Neuron (in vitro differentiated cells): ENCODE measurements around the gene MYT1.
"Not testable (repeated sequence)": the region's sequence is repeated elsewhere in the genome, so short reads cannot be mapped to it uniquely, and the experiment has no call there.

Source experiments
- H2AFZ ChIP-seq: one replicate; pipeline ENCODE4 v1.6.1; 2013; ENCODE audit warnings: low read depth, mild to moderate bottlenecking, inconsistent platforms, low read length, moderate library complexity
- H3K27me3 ChIP-seq: one replicate; pipeline ENCODE4 v1.6.1; 2013; ENCODE audit warnings: low read length; ENCODE audit not compliant: insufficient read depth
- H3K36me3 ChIP-seq: one replicate; pipeline ENCODE4 v1.6.1; 2013; ENCODE audit warnings: low read length; ENCODE audit not compliant: insufficient read depth
- H3K4me1 ChIP-seq: one replicate; pipeline ENCODE4 v1.6.1; 2013; ENCODE audit warnings: low read length; ENCODE audit not compliant: insufficient read depth
- H3K4me3 ChIP-seq: 2 replicates; pipeline ENCODE4 v1.5.1; 2013; ENCODE audit warnings: mild to moderate bottlenecking, low read length, moderate library complexity
- H3K9me3 ChIP-seq: one replicate; pipeline ENCODE4 v1.6.1; 2013; ENCODE audit warnings: low read length

MYT1 gene

GRCh38 chr20:64187213-64187612 is 23.0 kb downstream of the MYT1 start:
- H3K36me3 ChIP-seq, H3K27me3 ChIP-seq, H3K4me3 ChIP-seq, H2AFZ ChIP-seq, H3K9me3 ChIP-seq: not testable (repeated sequence)
- H3K4me1 ChIP-seq: peaks cover 35% of the 10 kb centered on the region

GRCh38 chr20:64188091-64188490 is 23.8 kb downstream of the MYT1 start:
- no peaks in the 10 kb centered on the region for H3K36me3 ChIP-seq
- H3K27me3 ChIP-seq: no peaks in the 10 kb centered on the region
- H3K9me3 ChIP-seq: no peaks in the 10 kb centered on the region
- H3K4me3 ChIP-seq: no peak overlapping the region
- peaks cover 35% of the 10 kb centered on the region for H3K4me1 ChIP-seq
- H2AFZ ChIP-seq: no peak overlapping the region

GRCh38 chr20:64188682-64189529 is 24.7 kb downstream of the MYT1 start:
- no peaks in the 10 kb centered on the region for H3K36me3 ChIP-seq
- H3K9me3 ChIP-seq: no peaks in the 10 kb centered on the region
- H2AFZ ChIP-seq: no peak overlapping the region
- H3K4me1 ChIP-seq: peaks cover 35% of the 10 kb centered on the region
- H3K4me3 ChIP-seq: no peak overlapping the region
- no peaks in the 10 kb centered on the region for H3K27me3 ChIP-seq

GRCh38 chr20:64189530-64189966 is 25.3 kb downstream of the MYT1 start:
- H3K9me3 ChIP-seq: no peaks in the 10 kb centered on the region
- no peak overlapping the region for H3K4me3 ChIP-seq
- peaks cover 35% of the 10 kb centered on the region for H3K4me1 ChIP-seq
- H3K27me3 ChIP-seq: no peaks in the 10 kb centered on the region
- H3K36me3 ChIP-seq: no peaks in the 10 kb centered on the region
- H2AFZ ChIP-seq: no peak overlapping the region

GRCh38 chr20:64189986-64190385 is 25.7 kb downstream of the MYT1 start:
- no peaks in the 10 kb centered on the region for H3K27me3 ChIP-seq
- H3K36me3 ChIP-seq: no peaks in the 10 kb centered on the region
- peaks cover 35% of the 10 kb centered on the region for H3K4me1 ChIP-seq
- H3K4me3 ChIP-seq: no peak overlapping the region
- no peaks in the 10 kb centered on the region for H3K9me3 ChIP-seq
- no peak overlapping the region for H2AFZ ChIP-seq

GRCh38 chr20:64191002-64191401 is 26.8 kb downstream of the MYT1 start:
- no peaks in the 10 kb centered on the region for H3K36me3 ChIP-seq
- no peak overlapping the region for H3K4me3 ChIP-seq
- no peaks in the 10 kb centered on the region for H3K9me3 ChIP-seq
- H3K27me3 ChIP-seq: no peaks in the 10 kb centered on the region
- peaks cover 38% of the 10 kb centered on the region for H3K4me1 ChIP-seq
- no peak overlapping the region for H2AFZ ChIP-seq

- Histone ChIP-seq H3K36me3 (no peaks in the 10 kb centered on the region), H2AFZ (no peak overlapping the region), H3K27me3 (no peaks in the 10 kb centered on the region), H3K9me3 (no peaks in the 10 kb centered on the region), H3K4me3 (no peak overlapping the region), H3K4me1 (peaks cover 50% of the 10 kb centered on the region)
Measured at GRCh38 chr20:64192406-64192805, 28.2 kb downstream of the MYT1 start.

- Histone ChIP-seq H3K36me3 (no peaks in the 10 kb centered on the region), H3K4me3 (no peak overlapping the region), H2AFZ (no peak overlapping the region), H3K27me3 (no peaks in the 10 kb centered on the region), H3K4me1 (peaks cover 44% of the 10 kb centered on the region), H3K9me3 (no peaks in the 10 kb centered on the region)
Measured at GRCh38 chr20:64193058-64193457, 28.8 kb downstream of the MYT1 start.

GRCh38 chr20:64194269-64194668 is 30.0 kb downstream of the MYT1 start:
- Histone ChIP-seq H3K36me3 (no peaks in the 10 kb centered on the region), H3K27me3 (no peaks in the 10 kb centered on the region), H3K4me1 (peaks cover 32% of the 10 kb centered on the region), H3K4me3 (no peak overlapping the region), H3K9me3 (no peaks in the 10 kb centered on the region), H2AFZ (no peak overlapping the region)

GRCh38 chr20:64196309-64196708 is 32.1 kb downstream of the MYT1 start:
- H3K36me3 ChIP-seq: no peaks in the 10 kb centered on the region
- H3K4me3 ChIP-seq: no peak overlapping the region
- peaks cover 18% of the 10 kb centered on the region for H3K4me1 ChIP-seq
- H3K9me3 ChIP-seq: peaks cover 1% of the 10 kb centered on the region
- H3K27me3 ChIP-seq: no peaks in the 10 kb centered on the region
- H2AFZ ChIP-seq: no peak overlapping the region

GRCh38 chr20:64196847-64197306 is 32.6 kb downstream of the MYT1 start:
- Histone ChIP-seq H3K4me1 (peaks cover 15% of the 10 kb centered on the region), H2AFZ (no peak overlapping the region), H3K36me3 (no peaks in the 10 kb centered on the region), H3K4me3 (no peak overlapping the region), H3K27me3 (no peaks in the 10 kb centered on the region), H3K9me3 (peaks cover 5% of the 10 kb centered on the region)

GRCh38 chr20:64198347-64198746 is 34.1 kb downstream of the MYT1 start:
- Histone ChIP-seq H3K4me3 (no peak overlapping the region), H3K27me3 (no peaks in the 10 kb centered on the region), H3K9me3 (peaks cover 7% of the 10 kb centered on the region), H2AFZ (no peak overlapping the region), H3K4me1 (peaks cover 15% of the 10 kb centered on the region), H3K36me3 (no peaks in the 10 kb centered on the region)

GRCh38 chr20:64199395-64199794 is 35.1 kb downstream of the MYT1 start:
- no peaks in the 10 kb centered on the region for H3K27me3 ChIP-seq
- H3K36me3 ChIP-seq: no peaks in the 10 kb centered on the region

GRCh38 chr20:64200740-64201139 is 36.5 kb downstream of the MYT1 start:
- Histone ChIP-seq H3K27me3 (no peaks in the 10 kb centered on the region), H2AFZ (no peak overlapping the region), H3K4me3 (no peak overlapping the region), H3K9me3 (peaks cover 7% of the 10 kb centered on the region), H3K36me3 (no peaks in the 10 kb centered on the region), H3K4me1 (peaks cover 14% of the 10 kb centered on the region)

More at GRCh38 chr20:64199395-64199794, 35.1 kb downstream of the MYT1 start:
- Histone ChIP-seq H3K4me3 (no peak overlapping the region), H2AFZ (no peak overlapping the region), H3K9me3 (peaks cover 7% of the 10 kb centered on the region), H3K4me1 (peaks cover 15% of the 10 kb centered on the region)
